ENCODE measurements around the gene CRY2.

The CRY2 gene

DNA sequence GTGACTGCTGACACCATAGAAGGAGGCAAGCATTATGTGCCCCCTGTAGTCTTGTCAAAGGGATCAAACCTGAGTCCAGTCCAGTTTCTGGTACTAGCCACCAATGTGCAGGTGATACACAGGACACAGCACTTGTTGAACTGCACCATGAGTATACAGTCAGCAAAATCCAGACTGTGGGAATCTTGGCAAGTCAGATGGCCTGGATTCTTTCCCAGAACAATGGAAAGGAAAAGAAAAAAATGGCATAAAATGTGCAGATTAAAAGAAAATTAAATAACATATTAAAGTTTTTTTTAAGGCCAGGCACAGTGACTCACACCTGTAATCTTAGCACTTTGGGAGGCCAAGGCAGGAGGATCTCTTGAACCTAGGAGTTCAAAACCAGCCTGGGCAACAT lies 16.8 kb downstream of the CRY2 start:
- TF ChIP-seq TEAD4 (IDR thresholded peaks at IDR 0.05) = no peak
- TF ChIP-seq EGR1 (IDR thresholded peaks at IDR 0.05) = no peak

DNA sequence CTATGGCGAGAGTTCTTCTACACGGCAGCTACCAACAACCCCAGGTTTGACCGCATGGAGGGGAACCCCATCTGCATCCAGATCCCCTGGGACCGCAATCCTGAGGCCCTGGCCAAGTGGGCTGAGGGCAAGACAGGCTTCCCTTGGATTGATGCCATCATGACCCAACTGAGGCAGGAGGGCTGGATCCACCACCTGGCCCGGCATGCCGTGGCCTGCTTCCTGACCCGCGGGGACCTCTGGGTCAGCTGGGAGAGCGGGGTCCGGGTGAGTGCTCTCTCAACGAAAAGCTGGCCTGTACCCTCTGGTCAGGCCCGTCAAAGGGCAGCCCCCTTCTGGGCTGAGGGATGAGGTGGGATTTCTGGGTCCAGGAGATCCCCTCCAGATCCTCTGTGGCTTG lies 22.3 kb downstream of the CRY2 start:
- TF ChIP-seq YY1 (IDR thresholded peaks at IDR 0.05; ENCODE audit: low read depth) (no peak), NFIC (IDR thresholded peaks at IDR 0.05) (no peak), EP300 (IDR thresholded peaks at IDR 0.05; ENCODE audit: borderline replicate concordance) (no peak), TCF12 (IDR thresholded peaks at IDR 0.05; ENCODE audit: low read depth) (no peak), EGR1 (IDR thresholded peaks at IDR 0.05) (no peak), CEBPB (IDR thresholded peaks at IDR 0.05) (no peak), CREB1 (IDR thresholded peaks at IDR 0.05; ENCODE audit: low read depth) (no peak), RAD21 (IDR thresholded peaks at IDR 0.05; ENCODE audit: low read depth) (no peak), TAF1 (IDR thresholded peaks at IDR 0.05; ENCODE audit: low read depth) (no peak), TEAD4 (IDR thresholded peaks at IDR 0.05) (no peak), ZBTB7A (IDR thresholded peaks at IDR 0.05; ENCODE audit: low read depth) (no peak), FOXM1 (IDR thresholded peaks at IDR 0.05; ENCODE audit: borderline replicate concordance, low read depth) (no peak)
- TF ChIP-seq, protein P1, sequence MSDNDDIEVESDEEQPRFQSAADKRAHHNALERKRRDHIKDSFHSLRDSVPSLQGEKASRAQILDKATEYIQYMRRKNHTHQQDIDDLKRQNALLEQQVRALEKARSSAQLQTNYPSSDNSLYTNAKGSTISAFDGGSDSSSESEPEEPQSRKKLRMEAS (IDR thresholded peaks at IDR 0.05) = no peak
- TF ChIP-seq, protein P2, sequence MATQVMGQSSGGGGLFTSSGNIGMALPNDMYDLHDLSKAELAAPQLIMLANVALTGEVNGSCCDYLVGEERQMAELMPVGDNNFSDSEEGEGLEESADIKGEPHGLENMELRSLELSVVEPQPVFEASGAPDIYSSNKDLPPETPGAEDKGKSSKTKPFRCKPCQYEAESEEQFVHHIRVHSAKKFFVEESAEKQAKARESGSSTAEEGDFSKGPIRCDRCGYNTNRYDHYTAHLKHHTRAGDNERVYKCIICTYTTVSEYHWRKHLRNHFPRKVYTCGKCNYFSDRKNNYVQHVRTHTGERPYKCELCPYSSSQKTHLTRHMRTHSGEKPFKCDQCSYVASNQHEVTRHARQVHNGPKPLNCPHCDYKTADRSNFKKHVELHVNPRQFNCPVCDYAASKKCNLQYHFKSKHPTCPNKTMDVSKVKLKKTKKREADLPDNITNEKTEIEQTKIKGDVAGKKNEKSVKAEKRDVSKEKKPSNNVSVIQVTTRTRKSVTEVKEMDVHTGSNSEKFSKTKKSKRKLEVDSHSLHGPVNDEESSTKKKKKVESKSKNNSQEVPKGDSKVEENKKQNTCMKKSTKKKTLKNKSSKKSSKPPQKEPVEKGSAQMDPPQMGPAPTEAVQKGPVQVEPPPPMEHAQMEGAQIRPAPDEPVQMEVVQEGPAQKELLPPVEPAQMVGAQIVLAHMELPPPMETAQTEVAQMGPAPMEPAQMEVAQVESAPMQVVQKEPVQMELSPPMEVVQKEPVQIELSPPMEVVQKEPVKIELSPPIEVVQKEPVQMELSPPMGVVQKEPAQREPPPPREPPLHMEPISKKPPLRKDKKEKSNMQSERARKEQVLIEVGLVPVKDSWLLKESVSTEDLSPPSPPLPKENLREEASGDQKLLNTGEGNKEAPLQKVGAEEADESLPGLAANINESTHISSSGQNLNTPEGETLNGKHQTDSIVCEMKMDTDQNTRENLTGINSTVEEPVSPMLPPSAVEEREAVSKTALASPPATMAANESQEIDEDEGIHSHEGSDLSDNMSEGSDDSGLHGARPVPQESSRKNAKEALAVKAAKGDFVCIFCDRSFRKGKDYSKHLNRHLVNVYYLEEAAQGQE (IDR thresholded peaks at IDR 0.05; ENCODE audit: low read depth) = no peak
- TF ChIP-seq, protein P3, sequence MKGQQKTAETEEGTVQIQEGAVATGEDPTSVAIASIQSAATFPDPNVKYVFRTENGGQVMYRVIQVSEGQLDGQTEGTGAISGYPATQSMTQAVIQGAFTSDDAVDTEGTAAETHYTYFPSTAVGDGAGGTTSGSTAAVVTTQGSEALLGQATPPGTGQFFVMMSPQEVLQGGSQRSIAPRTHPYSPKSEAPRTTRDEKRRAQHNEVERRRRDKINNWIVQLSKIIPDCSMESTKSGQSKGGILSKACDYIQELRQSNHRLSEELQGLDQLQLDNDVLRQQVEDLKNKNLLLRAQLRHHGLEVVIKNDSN (IDR thresholded peaks at IDR 0.05) = no peak

DNA sequence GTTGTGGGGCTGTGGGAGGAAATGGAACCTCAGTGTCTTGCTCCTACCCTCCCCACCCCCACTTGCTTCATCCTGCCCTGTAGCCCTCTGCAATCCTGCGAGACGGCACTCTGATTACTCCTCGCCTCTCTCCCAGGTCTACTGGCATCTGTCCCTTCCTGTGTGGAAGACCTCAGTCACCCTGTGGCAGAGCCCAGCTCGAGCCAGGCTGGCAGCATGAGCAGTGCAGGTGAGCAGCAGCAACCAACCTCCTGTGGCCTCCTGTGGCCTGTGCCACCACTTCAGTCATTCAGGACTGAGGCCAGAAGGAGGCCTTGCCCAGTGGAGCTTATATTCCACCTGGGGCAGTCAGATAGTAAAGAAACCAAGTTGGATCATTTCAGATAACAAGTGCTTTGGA lies 23.4 kb downstream of the CRY2 start:
- no peak for TF ChIP-seq CREB1 (IDR thresholded peaks at IDR 0.05; ENCODE audit: low read depth)
- no peak for TF ChIP-seq ZBTB7A (IDR thresholded peaks at IDR 0.05; ENCODE audit: low read depth)
- TF ChIP-seq EP300 (IDR thresholded peaks at IDR 0.05; ENCODE audit: borderline replicate concordance) = no peak
- TF ChIP-seq TAF1 (IDR thresholded peaks at IDR 0.05; ENCODE audit: low read depth) = no peak
- TF ChIP-seq, protein P2 (IDR thresholded peaks at IDR 0.05; ENCODE audit: low read depth) = no peak
- TF ChIP-seq, protein P1 (IDR thresholded peaks at IDR 0.05) = no peak
- no peak for TF ChIP-seq EGR1 (IDR thresholded peaks at IDR 0.05)
- no peak for TF ChIP-seq FOXM1 (IDR thresholded peaks at IDR 0.05; ENCODE audit: borderline replicate concordance, low read depth)
- no peak for TF ChIP-seq TCF12 (IDR thresholded peaks at IDR 0.05; ENCODE audit: low read depth)

DNA sequence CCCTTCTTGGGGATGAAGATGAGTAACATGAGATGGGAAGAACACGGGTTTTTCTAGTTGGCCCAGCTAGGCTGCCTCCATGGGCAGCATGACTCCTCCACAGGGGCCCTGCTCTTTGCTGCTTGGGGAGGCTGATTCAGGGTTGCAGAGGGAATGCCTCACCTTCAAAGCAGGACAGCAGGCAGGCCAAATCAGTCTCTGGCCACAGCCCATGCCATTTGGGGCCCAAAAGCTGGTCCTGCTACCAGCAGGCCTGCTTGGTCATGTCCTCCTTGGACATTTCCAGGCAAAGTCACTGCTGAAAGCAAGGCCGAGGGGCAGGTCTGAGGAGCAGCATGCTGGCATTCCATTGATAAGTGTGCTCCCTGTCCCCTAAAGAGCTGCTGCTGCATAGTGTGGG lies 24.4 kb downstream of the CRY2 start:
- TF ChIP-seq TCF12 (IDR thresholded peaks at IDR 0.05; ENCODE audit: low read depth) = no peak
- no peak for TF ChIP-seq CEBPB (IDR thresholded peaks at IDR 0.05)

DNA sequence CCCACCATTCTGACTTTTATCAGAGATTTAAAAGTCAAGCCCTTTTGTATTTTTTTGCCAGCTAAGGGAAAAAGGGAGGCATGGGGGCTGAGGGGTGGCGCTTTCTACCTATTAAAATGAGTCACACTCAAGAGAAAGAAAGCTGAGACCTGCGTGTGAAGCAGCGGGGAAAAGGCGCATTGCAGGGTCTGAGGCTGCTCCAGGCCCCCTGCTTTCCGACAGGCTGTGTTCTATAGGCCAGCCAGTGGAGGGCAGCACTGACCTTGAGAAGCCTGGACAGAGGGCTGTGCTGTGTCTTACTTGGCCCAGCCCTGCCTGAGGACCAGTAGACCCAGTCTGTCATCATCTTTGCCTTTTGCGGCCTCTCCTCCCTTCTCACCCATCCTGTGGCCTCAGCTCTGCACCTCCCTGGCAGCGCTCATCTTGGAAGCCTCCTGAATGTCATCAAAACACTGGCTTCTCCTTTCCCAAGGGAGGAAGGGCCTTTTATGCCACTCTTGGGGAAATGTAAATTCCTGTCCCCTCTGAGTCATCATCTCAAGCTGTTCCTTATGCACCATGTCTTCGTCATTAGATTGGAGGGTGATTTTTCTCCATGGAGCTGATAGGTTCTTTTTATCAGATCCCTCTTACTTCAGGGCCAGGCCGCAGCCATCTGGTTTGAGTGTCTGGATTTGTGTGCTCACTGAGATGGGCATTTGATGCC lies 25.5 kb downstream of the CRY2 start:
- TF ChIP-seq RAD21 (IDR thresholded peaks at IDR 0.05; ENCODE audit: low read depth) = peak; percentile 73
- TF ChIP-seq, protein P2 (IDR thresholded peaks at IDR 0.05; ENCODE audit: low read depth) = no peak

DNA sequence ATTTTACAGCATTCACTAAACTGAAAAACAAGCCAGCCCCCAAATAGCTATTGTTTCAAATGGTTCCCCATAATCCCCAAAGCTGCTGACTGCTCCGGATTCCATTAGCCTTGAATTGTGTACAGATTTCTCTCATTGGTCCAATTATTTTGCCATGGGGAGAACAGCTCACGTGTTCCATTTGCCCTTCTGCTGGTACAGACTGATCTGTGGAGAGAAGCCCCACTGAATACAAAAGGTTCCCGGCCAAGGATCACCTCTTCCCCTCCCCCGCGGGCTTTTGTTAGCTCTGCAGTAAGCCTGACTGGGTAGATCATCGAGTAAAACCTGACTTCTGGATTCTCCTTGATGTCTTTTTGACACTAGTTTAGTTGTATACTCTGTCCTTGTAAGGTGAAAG lies 29.1 kb downstream of the CRY2 start:
- TF ChIP-seq ZBTB7A (IDR thresholded peaks at IDR 0.05; ENCODE audit: low read depth) (no peak), EP300 (IDR thresholded peaks at IDR 0.05; ENCODE audit: borderline replicate concordance) (no peak), CEBPB (IDR thresholded peaks at IDR 0.05) (no peak), NFIC (IDR thresholded peaks at IDR 0.05) (no peak), TCF12 (IDR thresholded peaks at IDR 0.05; ENCODE audit: low read depth) (no peak), CREB1 (IDR thresholded peaks at IDR 0.05; ENCODE audit: low read depth) (no peak), TEAD4 (IDR thresholded peaks at IDR 0.05) (no peak), EGR1 (IDR thresholded peaks at IDR 0.05) (no peak), RAD21 (IDR thresholded peaks at IDR 0.05; ENCODE audit: low read depth) (no peak), YY1 (IDR thresholded peaks at IDR 0.05; ENCODE audit: low read depth) (no peak)
- TF ChIP-seq, protein P1 (IDR thresholded peaks at IDR 0.05) = no peak
- TF ChIP-seq, protein P2 (IDR thresholded peaks at IDR 0.05; ENCODE audit: low read depth) = no peak
